DND-41 (cell line): ENCODE data around the gene PLAC8L1.

Experiments used
- ATAC-seq: fragments of 200-7000 bp; cut with Tn5 transposase; 3 replicates; pipeline ENCODE4 v1.9.1; 2021; ENCODE audit warnings: low read depth; ENCODE audit not compliant: insufficient read depth
- DNase-seq: peaks from one replicate; pipeline ENCODE4 v3.0.0-alpha.2; 2020
- H2AFZ ChIP-seq: 2 replicates; pipeline ENCODE4 v1.6.0; 2012; ENCODE audit warnings: low read depth, low read length
- H3K27ac ChIP-seq: 2 replicates; pipeline ENCODE4 v1.5.1; 2012; ENCODE audit warnings: low read length, inconsistent platforms
- H3K27me3 ChIP-seq: fragments of 200-600 bp; sonication (generic); 2 replicates; pipeline ENCODE4 v1.6.0; 2012; ENCODE audit warnings: low read length, mild to moderate bottlenecking, inconsistent platforms; ENCODE audit not compliant: insufficient read depth, poor library complexity
- H3K36me3 ChIP-seq: 2 replicates; pipeline ENCODE4 v1.5.1; 2012; ENCODE audit warnings: low read length, inconsistent platforms; ENCODE audit not compliant: insufficient read depth
- H3K4me1 ChIP-seq: 2 replicates; pipeline ENCODE4 v1.5.1; 2012; ENCODE audit warnings: mild to moderate bottlenecking, low read length; ENCODE audit not compliant: insufficient read depth
- H3K4me2 ChIP-seq: 2 replicates; pipeline ENCODE4 v1.6.0; 2012; ENCODE audit warnings: mild to moderate bottlenecking, moderate library complexity, low read length, inconsistent platforms; ENCODE audit not compliant: insufficient read depth
- H3K4me3 ChIP-seq, 2 experiments: fragments of 200-600 bp in 1 of 2; shearing (Covaris generic) in 1 of 2; 2 replicates each; pipeline ENCODE4 v1.5.1; 2012 to 2016; ENCODE audit warnings: inconsistent platforms in 2 of 2, low read length in 2 of 2, mild to moderate bottlenecking in 2 of 2, low read depth in 1 of 2, moderate library complexity in 1 of 2
- H3K79me2 ChIP-seq: 2 replicates; pipeline ENCODE4 v1.6.0; 2012; ENCODE audit warnings: low read length, inconsistent platforms; ENCODE audit not compliant: insufficient read depth
- H3K9ac ChIP-seq: 2 replicates; pipeline ENCODE4 v1.6.0; 2012; ENCODE audit warnings: low read depth, mild to moderate bottlenecking, inconsistent platforms, low read length, moderate library complexity
- H3K9me3 ChIP-seq: 2 replicates; pipeline ENCODE4 v1.5.1; 2012; ENCODE audit warnings: low read length, moderate library complexity, mild to moderate bottlenecking, inconsistent platforms; ENCODE audit not compliant: insufficient read depth, severe bottlenecking
- H4K20me1 ChIP-seq: 2 replicates; pipeline ENCODE4 v1.6.0; 2012; ENCODE audit warnings: low read length; ENCODE audit not compliant: insufficient read depth
- CTCF ChIP-seq: IDR thresholded peaks from 2 replicates; pipeline ENCODE4 v1.5.1; 2012; ENCODE audit warnings: borderline replicate concordance, low read length, moderate library complexity, mild to moderate bottlenecking; ENCODE audit not compliant: poor library complexity, severe bottlenecking; ENCODE audit errors: extremely low read depth
- EZH2 ChIP-seq: IDR thresholded peaks from 3 replicates; pipeline ENCODE4 v1.6.1; 2012; ENCODE audit warnings: borderline replicate concordance, low read depth, mild to moderate bottlenecking, moderate library complexity, low read length, inconsistent platforms; ENCODE audit not compliant: severe bottlenecking

PLAC8L1 gene

DNA sequence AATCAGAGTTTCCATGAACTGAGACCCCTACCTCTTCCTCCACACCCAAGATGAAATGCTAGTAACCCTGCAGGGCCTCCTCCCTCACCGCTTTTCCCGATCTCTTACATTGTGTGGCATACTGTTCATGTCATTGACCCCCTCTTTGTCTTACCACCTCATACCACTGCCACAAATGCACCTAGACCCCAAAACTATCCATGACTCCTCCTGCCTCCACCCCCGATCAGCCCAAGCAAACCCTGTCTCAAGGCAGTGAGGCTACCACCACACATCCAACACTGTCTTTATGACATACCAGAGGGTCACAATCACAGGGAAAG, 55.7 kb downstream of the PLAC8L1 start:
- Histone ChIP-seq H3K9me3 (no peaks in the 10 kb centered on the region), H3K4me1 (no peaks in the 10 kb centered on the region), H3K4me2 (no peak overlapping the region), H4K20me1 (no peaks in the 10 kb centered on the region), H3K9ac (no peak overlapping the region), H3K27ac (no peak overlapping the region), H3K36me3 (no peaks in the 10 kb centered on the region), H3K4me3 (no peak overlapping the region), H2AFZ (no peak overlapping the region), H3K27me3 (peaks cover 11% of the 10 kb centered on the region), H3K79me2 (no peaks in the 10 kb centered on the region)
- ATAC-seq (no peak), DNase-seq (no peak)
- no peak for TF ChIP-seq EZH2
- TF ChIP-seq CTCF: no peak

- Histone ChIP-seq H3K36me3 (no peaks in the 10 kb centered on the region), H3K27me3 (peaks cover 11% of the 10 kb centered on the region), H3K79me2 (no peaks in the 10 kb centered on the region), H3K4me3 (no peak overlapping the region), H3K9ac (no peak overlapping the region), H4K20me1 (no peaks in the 10 kb centered on the region), H3K4me2 (no peak overlapping the region), H3K9me3 (no peaks in the 10 kb centered on the region), H3K27ac (no peak overlapping the region), H2AFZ (no peak overlapping the region), H3K4me1 (no peaks in the 10 kb centered on the region)
- peak; percentile 69 for TF ChIP-seq CTCF
- no peak for TF ChIP-seq EZH2
- DNase-seq: peak; percentile 18
- peak; percentile 37; the same call in 1 of the 3 replicates for ATAC-seq
These were observed 56.2 kb downstream of the PLAC8L1 start for GRCh38 chr5:146048994-146049703.

- H3K4me1 ChIP-seq: no peaks in the 10 kb centered on the region
- H2AFZ ChIP-seq: no peak overlapping the region
- no peaks in the 10 kb centered on the region for H3K36me3 ChIP-seq
- no peak for DNase-seq
- TF ChIP-seq EZH2 (no peak), CTCF (no peak)
- no peak overlapping the region for H3K4me3 ChIP-seq
- no peak overlapping the region for H3K9ac ChIP-seq
- no peaks in the 10 kb centered on the region for H3K9me3 ChIP-seq
- no peak overlapping the region for H3K4me2 ChIP-seq
- peaks cover 11% of the 10 kb centered on the region for H3K27me3 ChIP-seq
- no peaks in the 10 kb centered on the region for H3K79me2 ChIP-seq
- no peaks in the 10 kb centered on the region for H4K20me1 ChIP-seq
- no peak overlapping the region for H3K27ac ChIP-seq
- 0 out of 3 replicates have a peak, but pooled peaks have one; percentile 33 for ATAC-seq
These were observed 58.0 kb downstream of the PLAC8L1 start for GRCh38 chr5:146047396-146047795.

DNA sequence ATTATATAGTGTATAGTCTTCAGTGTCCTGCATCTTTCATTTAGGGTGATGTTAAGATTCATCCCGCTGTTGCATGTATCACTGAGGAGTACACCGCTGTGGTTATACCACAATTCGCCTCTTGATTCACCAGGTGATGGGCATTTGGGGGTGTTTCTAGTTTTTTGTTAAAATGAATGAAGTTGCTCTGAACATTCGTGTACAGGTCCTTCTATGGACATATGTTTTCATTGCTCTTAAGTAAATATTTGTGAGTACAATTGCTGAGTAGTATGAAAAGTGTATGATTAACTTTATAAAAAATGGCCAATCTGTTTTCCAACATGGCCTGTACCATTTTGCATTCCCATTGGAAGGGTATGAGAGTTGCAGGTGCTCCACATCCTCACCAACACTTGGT, 61.7 kb downstream of the PLAC8L1 start:
- Histone ChIP-seq H3K79me2 (no peaks in the 10 kb centered on the region), H3K27me3 (peaks cover 7% of the 10 kb centered on the region), H3K9me3 (no peaks in the 10 kb centered on the region), H2AFZ (no peak overlapping the region), H3K4me3 (no peak overlapping the region), H3K27ac (no peak overlapping the region), H3K4me2 (no peak overlapping the region), H3K36me3 (no peaks in the 10 kb centered on the region), H3K9ac (no peak overlapping the region), H4K20me1 (no peaks in the 10 kb centered on the region), H3K4me1 (no peaks in the 10 kb centered on the region)
- no peak for DNase-seq
- no peak for ATAC-seq
- TF ChIP-seq CTCF: no peak
- TF ChIP-seq EZH2: no peak
